Mesothelial cell of epicardium (in vitro differentiated cells): ENCODE data around the gene RFWD3. TPM values are rescaled to one million over a fixed set of nuclear protein-coding genes. Genes with fewer than 3 reads are reported as not detected.
"Not testable (repeated sequence)": the region's sequence is repeated elsewhere in the genome, so short reads cannot be mapped to it uniquely, and the experiment has no call there.

ENCODE experiments used
- DNase-seq, 2 experiments: peaks; one replicate each; pipeline ENCODE4 v3.0.0; 2021; ENCODE audit warnings: low spot score in 2 of 2; ENCODE audit not compliant: unreplicated experiment in 2 of 2
- H3K27ac Mint-ChIP-seq: 2 replicates; pipeline ENCODE4 v1.8.0; 2021; ENCODE audit warnings: mixed read lengths
- H3K27me3 Mint-ChIP-seq: 2 replicates; pipeline ENCODE4 v1.8.0; 2021; ENCODE audit warnings: low read depth, mixed read lengths
- H3K36me3 Mint-ChIP-seq: 2 replicates; pipeline ENCODE4 v1.8.0; 2021; ENCODE audit warnings: mixed read lengths
- H3K4me1 Mint-ChIP-seq: 2 replicates; pipeline ENCODE4 v1.8.0; 2021; ENCODE audit warnings: mixed read lengths
- H3K4me3 Mint-ChIP-seq: 2 replicates; pipeline ENCODE4 v1.8.0; 2021; ENCODE audit warnings: mild to moderate bottlenecking, moderate library complexity, mixed read lengths
- H3K9me3 Mint-ChIP-seq: 2 replicates; pipeline ENCODE4 v1.8.0; 2021; ENCODE audit warnings: mixed read lengths
- CTCF ChIP-seq: fragments of 200-600 bp; sonication (generic); IDR thresholded peaks from one replicate; pipeline ENCODE4 v1.5.0; 2021; ENCODE audit warnings: antibody characterized with exemption; ENCODE audit not compliant: unreplicated experiment
- total RNA-seq: library from RNA; stranded (reverse); gene quantifications from 3 replicates; pipeline ENCODE4 v1.2.1, GENCODE V29; 2021

The RFWD3 gene
- total RNA-seq, 1 donor from 2014 or later, result 36.8 TPM

GRCh38 chr16:74661064-74661463 is 5.6 kb downstream of the RFWD3 start:
- H3K9me3 Mint-ChIP-seq, result no peaks in the 10 kb centered on the region
- H3K27ac Mint-ChIP-seq, result no peak overlapping the region
- no peaks in the 10 kb centered on the region for H3K27me3 Mint-ChIP-seq
- peaks cover 44% of the 10 kb centered on the region for H3K36me3 Mint-ChIP-seq
- TF ChIP-seq CTCF, result no peak
- peaks cover 19% of the 10 kb centered on the region for H3K4me1 Mint-ChIP-seq
- no peak for DNase-seq
- H3K4me3 Mint-ChIP-seq, result no peak overlapping the region

- Mint-ChIP-seq H3K9me3 (no peaks in the 10 kb centered on the region), H3K36me3 (peaks cover 47% of the 10 kb centered on the region), H3K27me3 (no peaks in the 10 kb centered on the region), H3K4me3 (no peak overlapping the region), H3K27ac (no peak overlapping the region), H3K4me1 (peaks cover 19% of the 10 kb centered on the region)
- no peak for DNase-seq
- TF ChIP-seq CTCF, result no peak
These were observed 6.3 kb downstream of the RFWD3 start for GRCh38 chr16:74660383-74660782.

- Mint-ChIP-seq H3K4me3 (no peak overlapping the region), H3K9me3 (no peaks in the 10 kb centered on the region), H3K27me3 (no peaks in the 10 kb centered on the region), H3K27ac (no peak overlapping the region), H3K4me1 (peaks cover 22% of the 10 kb centered on the region), H3K36me3 (peaks cover 46% of the 10 kb centered on the region)
- TF ChIP-seq CTCF, result no peak
- no peak for DNase-seq
These were observed 7.6 kb downstream of the RFWD3 start for GRCh38 chr16:74659041-74659440.

GRCh38 chr16:74657870-74658642 is 8.6 kb downstream of the RFWD3 start:
- H3K4me1 Mint-ChIP-seq, result peaks cover 19% of the 10 kb centered on the region
- DNase-seq, result no peak
- H3K9me3 Mint-ChIP-seq, result no peaks in the 10 kb centered on the region
- no peaks in the 10 kb centered on the region for H3K27me3 Mint-ChIP-seq
- H3K27ac Mint-ChIP-seq, result no peak overlapping the region
- no peak for TF ChIP-seq CTCF
- peaks cover 42% of the 10 kb centered on the region for H3K36me3 Mint-ChIP-seq
- H3K4me3 Mint-ChIP-seq, result no peak overlapping the region

GRCh38 chr16:74654536-74655050 is 12.1 kb downstream of the RFWD3 start:
- no peak for TF ChIP-seq CTCF
- Mint-ChIP-seq H3K4me3 (no peak overlapping the region), H3K27ac (no peak overlapping the region), H3K27me3 (no peaks in the 10 kb centered on the region), H3K9me3 (no peaks in the 10 kb centered on the region), H3K4me1 (peaks cover 8% of the 10 kb centered on the region), H3K36me3 (peaks cover 30% of the 10 kb centered on the region)
- no peak for DNase-seq

GRCh38 chr16:74652883-74653282 is 13.8 kb downstream of the RFWD3 start:
- H3K4me3 Mint-ChIP-seq, H3K9me3 Mint-ChIP-seq, H3K4me1 Mint-ChIP-seq, H3K27me3 Mint-ChIP-seq, DNase-seq, H3K27ac Mint-ChIP-seq: not testable (repeated sequence)
- peaks cover 16% of the 10 kb centered on the region for H3K36me3 Mint-ChIP-seq
